Peyer's patch (tissue), 4 donors: Measurements from ENCODE around the gene TNRC6B.

Experiments
- CTCF ChIP-seq, 6 experiments: fragments of 450-650 bp in 4 of 6; fragments of 200-600 bp in 2 of 6; sonication (generic) in 1 of 6; IDR thresholded peaks; one replicate each; pipeline ENCODE4 v1.5.1; 2017 to 2019; ENCODE audit warnings: antibody characterized with exemption in 6 of 6, mild to moderate bottlenecking in 3 of 6, moderate library complexity in 1 of 6
- POLR2A ChIP-seq, 2 donors: fragments of 450-650 bp; IDR thresholded peaks; one replicate each; pipeline ENCODE4 v1.5.1; 2017; ENCODE audit warnings: antibody characterized with exemption in 2 of 2, mild to moderate bottlenecking in 2 of 2, moderate library complexity in 2 of 2

GRCh38 chr22:40368016-40368415 is 190.3 kb downstream of the TNRC6B start:
- TF ChIP-seq CTCF (IDR thresholded peaks at IDR 0.05): no peak
- TF ChIP-seq POLR2A (IDR thresholded peaks at IDR 0.05): no peak
